ENCODE data around the gene TEC. TPM values are rescaled to one million over a fixed set of nuclear protein-coding genes. Genes with fewer than 3 reads are reported as not detected.
"Not testable (repeated sequence)": the region's sequence is repeated elsewhere in the genome, so short reads cannot be mapped to it uniquely, and the experiment has no call there.

Gene TEC
- total RNA-seq, 1 donor from 2014 or later = 0.13 TPM

- no peak for DNase-seq (ENCODE audit: low read depth, low spot score)
These were observed 101.9 kb downstream of the TEC start for GRCh38 chr4:48167538-48168263.

GRCh38 chr4:48164561-48164960 lies 105.1 kb downstream of the TEC start:
- DNase-seq (ENCODE audit: low read depth, low spot score) = not testable (repeated sequence)

- no peak for DNase-seq (ENCODE audit: low read depth, low spot score)
These were observed 105.9 kb downstream of the TEC start for GRCh38 chr4:48163746-48164145.

- no peak for DNase-seq (ENCODE audit: low read depth, low spot score)
These were observed 107.5 kb downstream of the TEC start for GRCh38 chr4:48162162-48162561.

GRCh38 chr4:48157271-48157670 lies 112.4 kb downstream of the TEC start:
- DNase-seq (ENCODE audit: low read depth, low spot score) = no peak

GRCh38 chr4:48156423-48156822 lies 113.2 kb downstream of the TEC start:
- no peak for DNase-seq (ENCODE audit: low read depth, low spot score)

GRCh38 chr4:48153791-48154550 lies 115.7 kb downstream of the TEC start:
- DNase-seq (ENCODE audit: low read depth, low spot score) = no peak

- no peak for DNase-seq (ENCODE audit: low read depth, low spot score)
These were observed 117.4 kb downstream of the TEC start for GRCh38 chr4:48152259-48152658.

- DNase-seq (ENCODE audit: low read depth, low spot score) = no peak
These were observed 119.7 kb downstream of the TEC start for GRCh38 chr4:48149827-48150370.

GRCh38 chr4:48147621-48148020 lies 122.0 kb downstream of the TEC start:
- no peak for DNase-seq (ENCODE audit: low read depth, low spot score)

- DNase-seq (ENCODE audit: low read depth, low spot score) = no peak
These were observed 128.6 kb downstream of the TEC start for GRCh38 chr4:48141048-48141447.

- DNase-seq (ENCODE audit: low read depth, low spot score) = peak; percentile 8
These were observed 129.9 kb downstream of the TEC start for GRCh38 chr4:48139691-48140090.

GRCh38 chr4:48138936-48139335 lies 130.7 kb downstream of the TEC start:
- no peak for DNase-seq (ENCODE audit: low read depth, low spot score)

GRCh38 chr4:48138511-48138910 lies 131.1 kb downstream of the TEC start:
- DNase-seq (ENCODE audit: low read depth, low spot score) = no peak

GRCh38 chr4:48137846-48138245 lies 131.8 kb downstream of the TEC start:
- no peak for DNase-seq (ENCODE audit: low read depth, low spot score)

GRCh38 chr4:48134081-48134480 lies 135.6 kb downstream of the TEC start, which contains the start of gene TXK:
Gene TXK (minus strand): TSS chr4:48134250. CDS start chr4:48134170, 80 bp downstream.
- DNase-seq (ENCODE audit: low read depth, low spot score) = no peak

- DNase-seq (ENCODE audit: low read depth, low spot score) = no peak
These were observed 136.0 kb downstream of the TEC start for GRCh38 chr4:48133669-48134068.

- no peak for DNase-seq (ENCODE audit: low read depth, low spot score)
These were observed 137.9 kb downstream of the TEC start for GRCh38 chr4:48131736-48132135.

- no peak for DNase-seq (ENCODE audit: low read depth, low spot score)
These were observed 139.5 kb downstream of the TEC start for GRCh38 chr4:48130100-48130499.

GRCh38 chr4:48129307-48130014 lies 140.2 kb downstream of the TEC start:
- DNase-seq (ENCODE audit: low read depth, low spot score) = no peak

GRCh38 chr4:48127682-48128404 lies 141.8 kb downstream of the TEC start:
- peak; percentile 81 for DNase-seq (ENCODE audit: low read depth, low spot score)

Data from pulmonary artery endothelial cell (primary cell).